ENCODE results near the gene AEN.

AEN gene

DNA sequence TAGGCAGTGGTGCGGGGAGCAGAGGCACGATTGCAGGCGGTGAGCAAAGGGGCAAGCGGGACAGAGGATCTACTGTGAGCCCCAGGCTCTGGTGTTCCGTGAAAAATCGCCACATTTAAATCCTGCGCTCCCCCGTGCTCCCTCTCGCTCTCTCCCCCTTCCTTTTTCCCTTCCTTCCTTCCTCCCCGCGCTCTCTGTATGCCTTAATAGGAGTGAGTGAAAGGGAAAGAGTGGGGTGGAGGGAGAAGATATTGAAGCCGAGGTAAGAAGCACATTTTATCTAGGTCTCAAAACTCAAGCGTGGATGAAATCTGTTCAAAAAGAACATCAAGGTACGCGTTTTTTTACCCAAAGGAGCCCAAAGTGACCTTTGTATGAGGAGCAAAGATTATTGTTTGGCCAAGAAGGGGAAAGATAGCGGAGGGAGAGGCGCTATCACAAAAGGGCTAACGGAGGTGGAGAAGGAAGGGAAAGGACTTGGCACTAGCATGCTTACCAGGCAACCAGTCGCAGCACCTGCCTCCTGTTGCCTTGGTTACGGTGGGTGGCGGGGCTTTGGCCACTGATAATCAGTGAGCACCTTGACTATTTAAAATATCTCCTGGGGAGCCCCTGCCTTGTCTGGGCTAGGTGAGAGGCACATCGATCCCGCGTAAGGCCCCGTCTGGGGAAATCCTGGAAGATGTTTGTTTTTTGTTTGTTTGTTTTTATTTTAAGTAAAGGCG, 14.9 kb upstream of the AEN start:
- TF ChIP-seq, protein P1, sequence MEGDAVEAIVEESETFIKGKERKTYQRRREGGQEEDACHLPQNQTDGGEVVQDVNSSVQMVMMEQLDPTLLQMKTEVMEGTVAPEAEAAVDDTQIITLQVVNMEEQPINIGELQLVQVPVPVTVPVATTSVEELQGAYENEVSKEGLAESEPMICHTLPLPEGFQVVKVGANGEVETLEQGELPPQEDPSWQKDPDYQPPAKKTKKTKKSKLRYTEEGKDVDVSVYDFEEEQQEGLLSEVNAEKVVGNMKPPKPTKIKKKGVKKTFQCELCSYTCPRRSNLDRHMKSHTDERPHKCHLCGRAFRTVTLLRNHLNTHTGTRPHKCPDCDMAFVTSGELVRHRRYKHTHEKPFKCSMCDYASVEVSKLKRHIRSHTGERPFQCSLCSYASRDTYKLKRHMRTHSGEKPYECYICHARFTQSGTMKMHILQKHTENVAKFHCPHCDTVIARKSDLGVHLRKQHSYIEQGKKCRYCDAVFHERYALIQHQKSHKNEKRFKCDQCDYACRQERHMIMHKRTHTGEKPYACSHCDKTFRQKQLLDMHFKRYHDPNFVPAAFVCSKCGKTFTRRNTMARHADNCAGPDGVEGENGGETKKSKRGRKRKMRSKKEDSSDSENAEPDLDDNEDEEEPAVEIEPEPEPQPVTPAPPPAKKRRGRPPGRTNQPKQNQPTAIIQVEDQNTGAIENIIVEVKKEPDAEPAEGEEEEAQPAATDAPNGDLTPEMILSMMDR (IDR thresholded peaks at IDR 0.05; ENCODE audit: insufficient read depth, missing control alignments) = no peak

DNA sequence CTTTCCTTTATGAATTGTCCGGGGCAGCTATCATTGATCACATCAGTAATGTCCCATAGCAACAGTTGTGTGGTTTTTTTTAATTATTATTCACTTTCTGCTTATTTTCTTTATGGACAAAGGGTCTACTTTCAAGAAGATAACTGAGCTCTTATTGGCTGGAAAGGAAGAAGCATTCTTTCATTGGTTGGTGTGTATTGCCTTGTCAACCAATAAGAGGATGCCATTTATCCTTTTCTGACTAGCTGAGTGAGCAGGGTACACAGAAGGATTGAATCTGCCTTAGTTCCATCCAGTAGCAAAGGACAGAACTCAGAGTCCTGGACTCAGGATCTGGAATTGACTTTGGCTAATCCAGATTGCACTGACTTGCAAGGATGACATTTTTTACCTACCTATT, 13.2 kb upstream of the AEN start:
- TF ChIP-seq, protein P1 (IDR thresholded peaks at IDR 0.05; ENCODE audit: insufficient read depth, missing control alignments) = no peak
- peak; percentile 96 for FAIRE-seq
- no peak for DNase-seq (ENCODE audit: insufficient read length, low spot score)

More for the DNA sequence above, 14.9 kb upstream of the AEN start:
- no peak for DNase-seq (ENCODE audit: insufficient read length, low spot score)
- no peak for FAIRE-seq

DNA sequence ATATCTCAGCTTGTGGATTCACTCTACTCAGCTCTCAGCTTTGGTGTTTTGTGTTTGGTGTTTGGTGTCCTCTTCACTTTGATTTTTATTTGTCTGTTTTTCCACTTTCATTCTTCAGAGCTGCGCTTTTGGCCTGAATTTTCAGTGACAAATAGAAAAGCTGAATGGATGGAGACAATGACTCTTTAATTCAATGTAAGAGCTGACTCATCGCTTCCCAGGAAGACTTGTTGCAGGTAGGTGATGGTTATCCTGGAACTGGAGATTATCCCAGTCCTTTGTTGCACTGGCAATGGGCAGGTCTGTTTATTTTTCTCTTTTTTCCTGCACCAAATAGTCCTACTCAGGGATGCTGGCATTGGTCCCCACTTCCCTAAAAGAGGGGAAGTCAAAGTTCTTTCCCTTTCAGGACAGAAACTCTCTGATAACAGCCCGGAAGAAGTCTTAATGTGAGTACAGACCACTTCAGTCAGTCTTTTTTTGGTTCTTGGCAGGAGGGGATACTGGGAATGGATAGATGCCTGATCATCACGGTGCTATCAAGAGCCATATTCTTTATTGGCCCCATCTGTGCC, 12.4 kb upstream of the AEN start:
- DNase-seq (ENCODE audit: insufficient read length, low spot score) (no peak), FAIRE-seq (no peak)
- TF ChIP-seq, protein P1 (IDR thresholded peaks at IDR 0.05; ENCODE audit: insufficient read depth, missing control alignments) = no peak

DNA sequence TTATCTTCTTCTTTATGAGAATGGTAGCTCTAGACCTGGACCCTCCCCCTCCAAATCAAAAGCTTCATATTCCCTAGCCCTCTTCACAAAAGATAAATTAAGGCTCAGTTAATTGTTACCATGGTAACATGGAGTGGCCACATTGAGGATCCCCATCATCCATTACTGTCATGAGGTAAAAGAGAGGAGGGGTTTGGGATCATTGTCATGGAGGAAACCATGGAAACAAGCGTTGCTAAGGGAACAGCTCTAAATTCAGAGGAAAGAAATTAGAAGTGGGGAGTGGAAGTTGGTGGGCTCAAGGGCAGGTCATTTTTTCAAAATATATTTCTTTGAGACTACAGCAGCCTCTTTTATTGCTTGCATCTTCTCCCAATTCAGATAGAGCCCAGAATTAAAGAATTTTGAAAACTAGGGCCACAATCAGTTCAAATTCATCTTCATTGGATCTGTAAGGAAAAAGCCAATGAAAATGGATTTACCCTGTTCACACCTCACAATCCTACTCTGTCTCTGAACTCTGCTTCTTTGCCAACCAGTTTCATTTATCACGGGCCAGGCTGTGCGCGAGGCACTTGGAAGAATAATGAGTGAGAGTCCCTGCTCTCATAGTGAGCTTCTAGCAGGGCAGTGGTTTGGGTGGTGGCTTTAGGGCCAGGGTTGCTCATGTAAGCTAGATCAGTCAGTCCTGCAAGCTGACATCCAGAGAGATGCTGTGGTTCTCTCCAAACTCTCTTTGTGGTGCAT, 11.6 kb upstream of the AEN start:
- DNase-seq (ENCODE audit: insufficient read length, low spot score) (no peak), FAIRE-seq (no peak)
- TF ChIP-seq, protein P1 (IDR thresholded peaks at IDR 0.05; ENCODE audit: insufficient read depth, missing control alignments) = no peak

DNA sequence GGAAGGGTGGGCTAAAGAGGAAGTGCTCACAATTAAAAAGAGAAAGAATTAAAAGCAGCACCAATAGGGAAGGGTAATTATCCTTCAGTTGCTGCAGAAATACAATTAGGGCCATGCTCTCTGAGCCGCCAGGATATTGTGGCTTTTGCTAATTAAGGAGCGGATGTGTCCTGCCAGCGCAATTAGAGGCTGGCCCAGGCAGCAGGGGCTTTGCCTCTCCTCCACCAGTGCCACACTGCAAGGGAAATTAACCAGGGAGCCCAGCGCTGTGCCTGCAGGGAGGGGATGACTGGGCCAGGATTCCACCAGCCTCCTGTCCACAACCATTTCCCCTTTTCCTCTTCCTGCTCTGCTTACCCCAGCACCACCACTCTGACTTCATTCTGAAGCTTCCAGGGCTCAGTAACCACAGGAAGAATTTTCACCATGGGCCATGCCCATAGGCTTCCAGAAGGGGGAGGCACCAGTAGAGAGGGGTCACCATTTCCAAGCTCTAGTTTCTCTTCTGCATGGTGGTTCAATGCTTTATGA, 10.4 kb upstream of the AEN start:
- no peak for FAIRE-seq
- DNase-seq (ENCODE audit: insufficient read length, low spot score) = no peak
- TF ChIP-seq, protein P1 (IDR thresholded peaks at IDR 0.05; ENCODE audit: insufficient read depth, missing control alignments) = no peak

DNA sequence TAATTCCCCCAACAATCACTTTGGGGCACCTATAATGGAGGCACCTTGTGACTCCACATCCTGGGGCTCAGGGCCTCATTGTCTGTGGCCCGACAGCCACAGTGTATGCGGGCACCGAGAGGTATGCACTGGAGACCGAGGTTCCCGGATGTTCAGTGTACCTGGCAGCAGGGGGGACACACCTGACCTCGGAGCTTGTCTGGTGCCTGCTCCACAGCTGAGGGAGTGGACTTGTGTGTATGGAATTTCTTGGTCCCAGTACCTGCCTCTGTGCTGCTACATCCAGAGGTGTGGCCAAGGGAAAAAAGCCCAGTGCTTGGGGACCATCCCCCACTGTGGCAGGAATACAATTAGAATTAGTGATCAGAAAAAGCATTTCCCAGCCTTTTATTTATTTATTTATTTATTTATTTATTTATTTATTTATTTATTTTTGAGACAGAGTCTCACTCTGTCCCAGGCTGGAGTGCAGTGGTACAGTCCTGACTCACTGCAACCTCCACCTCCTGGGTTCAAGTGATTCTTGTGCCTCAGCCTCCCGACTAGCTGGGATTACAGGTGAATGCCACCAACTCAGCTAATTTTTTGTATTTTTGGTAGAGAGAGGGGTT, 8.8 kb upstream of the AEN start:
- DNase-seq (ENCODE audit: insufficient read length, low spot score) (no peak), FAIRE-seq (no peak)
- TF ChIP-seq, protein P1 (IDR thresholded peaks at IDR 0.05; ENCODE audit: insufficient read depth, missing control alignments) = no peak

Data from D721Med (cell line).